ENCODE data around the gene CIRBP. TPM values are rescaled to one million over a fixed set of nuclear protein-coding genes. Genes with fewer than 3 reads are reported as not detected.

The CIRBP gene
- polyA plus RNA-seq, 1 of the 3 experiments (the other 2 are of a cell fraction) = 762 TPM

DNA sequence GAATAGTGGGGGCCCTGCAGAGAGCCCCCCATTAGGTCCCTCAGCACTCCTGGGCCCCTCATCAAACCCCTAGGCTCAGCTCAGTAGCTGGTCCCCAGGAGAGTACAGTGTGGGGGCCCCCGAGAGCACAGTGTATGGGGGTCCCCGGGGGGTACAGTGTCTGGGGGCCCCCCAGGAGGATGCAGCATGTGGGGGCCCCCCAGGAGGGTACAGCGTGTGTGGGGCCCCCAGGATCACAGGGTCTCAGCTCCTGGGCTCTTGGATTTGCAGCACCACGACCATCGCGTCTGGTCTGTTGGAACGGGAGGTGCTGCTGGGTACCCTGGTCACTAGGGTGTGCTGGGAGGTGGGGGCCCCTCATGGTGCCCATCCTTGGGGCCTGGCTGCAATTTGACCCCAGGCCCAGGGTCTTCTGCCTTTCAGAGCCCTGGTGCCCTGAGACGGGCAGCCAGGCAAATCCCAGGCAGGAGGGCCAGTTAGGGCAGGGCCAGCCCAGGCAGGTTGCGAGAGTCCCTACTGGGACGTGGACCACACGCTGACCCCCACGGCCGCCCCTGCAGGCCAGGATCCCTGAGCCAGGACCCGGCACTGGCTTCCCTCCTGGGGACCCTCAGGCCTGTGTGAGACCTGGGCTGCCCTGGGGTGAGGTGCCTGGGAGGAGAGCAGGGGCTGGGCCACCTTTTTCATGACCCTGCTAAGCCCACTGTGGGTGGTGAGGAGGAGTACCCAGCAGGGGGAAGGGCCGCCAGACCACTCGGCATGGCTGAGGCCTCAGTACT is 44.9 kb upstream of the CIRBP start:
- POLR2A ChIA-PET = no interaction called here
- no peak overlapping the region for H3K4me3 ChIP-seq (ENCODE audit: low read depth in 2 of 2, low read length in 1 of 2)

DNA sequence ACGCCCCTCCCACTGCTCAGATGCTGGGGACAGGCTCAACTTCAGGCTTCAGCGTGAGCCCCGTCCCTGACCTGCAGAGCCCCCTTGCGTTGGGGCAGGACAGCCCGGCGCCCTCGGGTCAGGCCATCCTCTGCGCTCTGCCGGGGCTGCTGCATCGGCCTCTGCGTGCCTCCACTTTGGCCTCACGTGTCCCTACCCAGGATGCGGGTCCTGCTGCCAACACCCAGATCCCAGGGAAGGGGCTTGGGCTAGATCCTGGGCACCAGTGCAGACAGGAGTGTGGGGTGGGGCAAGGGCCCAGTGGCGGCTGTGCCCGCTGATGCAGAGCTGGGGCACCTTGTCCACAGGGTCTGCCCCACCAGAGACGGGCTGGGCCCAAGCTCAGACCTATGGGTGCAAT is 44.3 kb upstream of the CIRBP start:
- ChIA-PET CTCF (interaction anchor here (1.3 to 2.2 kb wide), 5 partner anchors 8 to 112 kb away, joined by 6 to 12 read pairs (median 7); partner anchors contain the start of gene ATP5F1D), POLR2A (interaction anchor here (1.7 kb wide), 1 partner anchor 44 kb away, joined by 4 read pairs; the partner anchor contains the start of gene CIRBP)
- WGBS (ENCODE audit: low lambda C conversion rate) = 89% methylated on average over 4 of the region's 16 CpGs
- Histone ChIP-seq H3K79me2 (ENCODE audit: insufficient read depth) (peaks cover 13% of the 10 kb centered on the region), H3K9ac (no peak overlapping the region), H3K4me2 (no peak overlapping the region), H3K27me3 (ENCODE audit: insufficient read depth) (no peaks in the 10 kb centered on the region), H4K20me1 (ENCODE audit: insufficient read depth) (peaks cover 15% of the 10 kb centered on the region; the same call in 1 of the 2 replicates), H3K4me3 (ENCODE audit: low read depth in 2 of 2, low read length in 1 of 2) (no peak overlapping the region), H3K9me2 (no peaks in the 10 kb centered on the region), H3K36me3 (replicated peaks in 1 of 2; ENCODE audit: control insufficient read depth in 1 of 2, insufficient read depth in 2 of 2, low read length in 1 of 2) (peaks cover 0 to 55% of the 10 kb centered on the region in 2 experiments), H3F3A (replicated peaks; ENCODE audit: insufficient read depth) (peaks cover 3% of the 10 kb centered on the region), H3K27ac (ENCODE audit: low read depth in 2 of 2, low read length in 1 of 2) (no peak overlapping the region), H3K4me1 (ENCODE audit: control insufficient read depth in 1 of 2, insufficient read depth in 2 of 2, low read depth in 1 of 2, low read length in 1 of 2) (peaks cover 0 to 5% of the 10 kb centered on the region in 2 experiments; a peak in 1 of 4 replicates), H3K9me3 (no peaks in the 10 kb centered on the region), H2AFZ (ENCODE audit: low read depth) (no peak overlapping the region)
- DNase-seq = no peak
- no peak for TF ChIP-seq MEF2A (IDR thresholded peaks at IDR 0.05; ENCODE audit: borderline replicate concordance, low read depth)
- TF ChIP-seq NFIC (IDR thresholded peaks at IDR 0.05; ENCODE audit: borderline replicate concordance) = no peak
- TF ChIP-seq, protein P1, sequence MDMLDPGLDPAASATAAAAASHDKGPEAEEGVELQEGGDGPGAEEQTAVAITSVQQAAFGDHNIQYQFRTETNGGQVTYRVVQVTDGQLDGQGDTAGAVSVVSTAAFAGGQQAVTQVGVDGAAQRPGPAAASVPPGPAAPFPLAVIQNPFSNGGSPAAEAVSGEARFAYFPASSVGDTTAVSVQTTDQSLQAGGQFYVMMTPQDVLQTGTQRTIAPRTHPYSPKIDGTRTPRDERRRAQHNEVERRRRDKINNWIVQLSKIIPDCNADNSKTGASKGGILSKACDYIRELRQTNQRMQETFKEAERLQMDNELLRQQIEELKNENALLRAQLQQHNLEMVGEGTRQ (IDR thresholded peaks at IDR 0.05; ENCODE audit: borderline replicate concordance, low read depth, low read length) = no peak
- TF ChIP-seq ELF1 (IDR thresholded peaks at IDR 0.05) = no peak
- no peak for TF ChIP-seq RFX5 (IDR thresholded peaks at IDR 0.05; ENCODE audit: low read length)
- TF ChIP-seq, protein P2, sequence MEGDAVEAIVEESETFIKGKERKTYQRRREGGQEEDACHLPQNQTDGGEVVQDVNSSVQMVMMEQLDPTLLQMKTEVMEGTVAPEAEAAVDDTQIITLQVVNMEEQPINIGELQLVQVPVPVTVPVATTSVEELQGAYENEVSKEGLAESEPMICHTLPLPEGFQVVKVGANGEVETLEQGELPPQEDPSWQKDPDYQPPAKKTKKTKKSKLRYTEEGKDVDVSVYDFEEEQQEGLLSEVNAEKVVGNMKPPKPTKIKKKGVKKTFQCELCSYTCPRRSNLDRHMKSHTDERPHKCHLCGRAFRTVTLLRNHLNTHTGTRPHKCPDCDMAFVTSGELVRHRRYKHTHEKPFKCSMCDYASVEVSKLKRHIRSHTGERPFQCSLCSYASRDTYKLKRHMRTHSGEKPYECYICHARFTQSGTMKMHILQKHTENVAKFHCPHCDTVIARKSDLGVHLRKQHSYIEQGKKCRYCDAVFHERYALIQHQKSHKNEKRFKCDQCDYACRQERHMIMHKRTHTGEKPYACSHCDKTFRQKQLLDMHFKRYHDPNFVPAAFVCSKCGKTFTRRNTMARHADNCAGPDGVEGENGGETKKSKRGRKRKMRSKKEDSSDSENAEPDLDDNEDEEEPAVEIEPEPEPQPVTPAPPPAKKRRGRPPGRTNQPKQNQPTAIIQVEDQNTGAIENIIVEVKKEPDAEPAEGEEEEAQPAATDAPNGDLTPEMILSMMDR (IDR thresholded peaks at IDR 0.05) = no peak
- no peak for TF ChIP-seq RXRA (IDR thresholded peaks at IDR 0.05; ENCODE audit: borderline replicate concordance, low read depth)
- TF ChIP-seq, protein P3, sequence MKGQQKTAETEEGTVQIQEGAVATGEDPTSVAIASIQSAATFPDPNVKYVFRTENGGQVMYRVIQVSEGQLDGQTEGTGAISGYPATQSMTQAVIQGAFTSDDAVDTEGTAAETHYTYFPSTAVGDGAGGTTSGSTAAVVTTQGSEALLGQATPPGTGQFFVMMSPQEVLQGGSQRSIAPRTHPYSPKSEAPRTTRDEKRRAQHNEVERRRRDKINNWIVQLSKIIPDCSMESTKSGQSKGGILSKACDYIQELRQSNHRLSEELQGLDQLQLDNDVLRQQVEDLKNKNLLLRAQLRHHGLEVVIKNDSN (IDR thresholded peaks at IDR 0.05; ENCODE audit: borderline replicate concordance, low read depth) = no peak
- TF ChIP-seq YY1 (IDR thresholded peaks at IDR 0.05; ENCODE audit: low read depth) = no peak
- no peak for TF ChIP-seq RCOR1 (IDR thresholded peaks at IDR 0.05; ENCODE audit: low read length)
- TF ChIP-seq, protein P4, sequence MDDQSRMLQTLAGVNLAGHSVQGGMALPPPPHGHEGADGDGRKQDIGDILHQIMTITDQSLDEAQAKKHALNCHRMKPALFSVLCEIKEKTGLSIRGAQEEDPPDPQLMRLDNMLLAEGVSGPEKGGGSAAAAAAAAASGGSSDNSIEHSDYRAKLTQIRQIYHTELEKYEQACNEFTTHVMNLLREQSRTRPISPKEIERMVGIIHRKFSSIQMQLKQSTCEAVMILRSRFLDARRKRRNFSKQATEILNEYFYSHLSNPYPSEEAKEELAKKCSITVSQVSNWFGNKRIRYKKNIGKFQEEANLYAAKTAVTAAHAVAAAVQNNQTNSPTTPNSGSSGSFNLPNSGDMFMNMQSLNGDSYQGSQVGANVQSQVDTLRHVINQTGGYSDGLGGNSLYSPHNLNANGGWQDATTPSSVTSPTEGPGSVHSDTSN (IDR thresholded peaks at IDR 0.05) = no peak
- no peak for TF ChIP-seq TAF1 (IDR thresholded peaks at IDR 0.05; ENCODE audit: borderline replicate concordance, low read depth, low read length)
- TF ChIP-seq SIN3A (IDR thresholded peaks at IDR 0.05; ENCODE audit: borderline replicate concordance, low read depth, low read length) = no peak
- no peak for TF ChIP-seq EP300 (IDR thresholded peaks at IDR 0.05; ENCODE audit: borderline replicate concordance in 1 of 2, low read depth in 1 of 2, low read length in 1 of 2)

More for the DNA sequence above, 44.9 kb upstream of the CIRBP start:
- no CpG with 5 or more reads among the region's 16 CpGs for WGBS (ENCODE audit: low lambda C conversion rate)
- no peaks in the 10 kb centered on the region for H3K9me2 ChIP-seq
- H3F3A ChIP-seq (replicated peaks; ENCODE audit: insufficient read depth) = peaks cover 3% of the 10 kb centered on the region
- no peak overlapping the region for H3K4me2 ChIP-seq
- H3K36me3 ChIP-seq (replicated peaks in 1 of 2; ENCODE audit: control insufficient read depth in 1 of 2, insufficient read depth in 2 of 2, low read length in 1 of 2) = peaks cover 0 to 55% of the 10 kb centered on the region in 2 experiments
- CTCF ChIA-PET = interaction anchor here (0.7 to 7.0 kb wide), 11 partner anchors 10 to 123 kb away, joined by 3 to 82 read pairs (median 12); partner anchors contain the start of genes ATP5F1D and CBARP
- H2AFZ ChIP-seq (ENCODE audit: low read depth) = no peak overlapping the region
- no peak overlapping the region; a peak in 1 of 4 replicates for H3K27ac ChIP-seq (ENCODE audit: low read depth in 2 of 2, low read length in 1 of 2)
- TF ChIP-seq FOXJ3 (CRISPR knock-in tag; IDR thresholded peaks at IDR 0.05) = no peak
- TF ChIP-seq TCF12 (IDR thresholded peaks at IDR 0.05) = no peak
- TF ChIP-seq MXI1 (IDR thresholded peaks at IDR 0.05; ENCODE audit: low read depth, low read length) = no peak
- no peak for TF ChIP-seq MEF2A (IDR thresholded peaks at IDR 0.05; ENCODE audit: borderline replicate concordance, low read depth)
- TF ChIP-seq, protein P2 (IDR thresholded peaks at IDR 0.05) = no peak
- TF ChIP-seq EZH2phosphoT487 (IDR thresholded peaks at IDR 0.05; ENCODE audit: borderline replicate concordance, low read depth) = no peak
- H4K20me1 ChIP-seq (ENCODE audit: insufficient read depth) = peaks cover 15% of the 10 kb centered on the region; the same call in 1 of the 2 replicates
- peaks cover 0 to 5% of the 10 kb centered on the region in 2 experiments; a peak in 1 of 4 replicates for H3K4me1 ChIP-seq (ENCODE audit: control insufficient read depth in 1 of 2, insufficient read depth in 2 of 2, low read depth in 1 of 2, low read length in 1 of 2)
- no peak overlapping the region for H3K9ac ChIP-seq
- H3K79me2 ChIP-seq (ENCODE audit: insufficient read depth) = peaks cover 16% of the 10 kb centered on the region
- no peaks in the 10 kb centered on the region for H3K9me3 ChIP-seq
- H3K27me3 ChIP-seq (ENCODE audit: insufficient read depth) = no peaks in the 10 kb centered on the region
- no peak for DNase-seq
